Mucosa of descending colon (tissue), 3 donors: Measurements from ENCODE around the gene TJP1. TPM values are rescaled to one million over a fixed set of nuclear protein-coding genes. Genes with fewer than 3 reads are reported as not detected.

Experiments used
- ATAC-seq: fragments of 200-7000 bp; cut with Tn5 transposase; one replicate; pipeline ENCODE4 v1.9.1; 2020; ENCODE audit warnings: mild to moderate bottlenecking, moderate library complexity
- DNase-seq, 3 donors: peaks; one replicate each; pipeline ENCODE4 v3.0.0-alpha.2; 2020
- H3K36me3 ChIP-seq: fragments of 200-600 bp; one replicate; pipeline ENCODE4 v1.8.0; 2021; ENCODE audit warnings: low read depth, mild to moderate bottlenecking
- H3K4me1 ChIP-seq: fragments of 200-600 bp; one replicate; pipeline ENCODE4 v1.8.0; 2021; ENCODE audit warnings: low read depth, mild to moderate bottlenecking
- H3K4me3 ChIP-seq: fragments of 200-600 bp; one replicate; pipeline ENCODE4 v1.8.0; 2021; ENCODE audit warnings: mild to moderate bottlenecking
- H3K9me3 ChIP-seq: fragments of 200-600 bp; one replicate; pipeline ENCODE4 v1.8.0; 2021; ENCODE audit warnings: mild to moderate bottlenecking
- CTCF ChIP-seq: fragments of 200-600 bp; IDR thresholded peaks from one replicate; pipeline ENCODE4 v1.8.0; 2022; ENCODE audit warnings: antibody characterized with exemption, mild to moderate bottlenecking
- intact Hi-C, 2 donors: fragments of 100-400 bp; cut with DNase I in 1 of 2; cut with micrococcal nuclease in 1 of 2; formaldehyde crosslinking; loops; one replicate each; pipeline versions ENCODE4 v1.11.0 to v1.11.1; 2022; cut with DNase I, micrococcal nuclease
- total RNA-seq, 3 donors: library from RNA; stranded (reverse); fragmentation: NEBNext Ultra II Directional in 2 of 3; extraction: Animal tissue kit (Norgen Biotek cat#: 25700) in 2 of 3; gene quantifications; one replicate each; pipeline versions ENCODE4 v1.2.1 to v1.2.4, GENCODE V29; 2021 to 2023
- donor health status: DM: no; HTN: no; CAD: no; lungs with moderate emphysema.
- donor health status: DM: no; HTN: no; CAD: no.
- donor health status: DM: no; HTN: yes; CAD: no.

TJP1 gene
- total RNA-seq, 3 donors from 2014 or later, result 78.8 to 129 (median 86.9) TPM

- Histone ChIP-seq H3K9me3 (no peaks in the 10 kb centered on the region), H3K4me1 (peaks cover 26% of the 10 kb centered on the region), H3K4me3 (no peak overlapping the region), H3K36me3 (no peaks in the 10 kb centered on the region)
- TF ChIP-seq CTCF, result no peak
- intact Hi-C loops, result no loop called here
- peak; percentile 73 for ATAC-seq
- DNase-seq, result no peak
Measured at GRCh38 chr15:29815000-29815710, 7.1 kb downstream of the TJP1 start.

GRCh38 chr15:29813009-29813408 is 9.3 kb downstream of the TJP1 start:
- Histone ChIP-seq H3K9me3 (no peaks in the 10 kb centered on the region), H3K4me3 (no peak overlapping the region), H3K36me3 (no peaks in the 10 kb centered on the region), H3K4me1 (peaks cover 20% of the 10 kb centered on the region)
- intact Hi-C loops, result no loop called here
- no peak for TF ChIP-seq CTCF
- DNase-seq (no peak), ATAC-seq (no peak)

GRCh38 chr15:29812384-29812694 is 9.9 kb downstream of the TJP1 start:
- intact Hi-C loops, result no loop called here
- no peak for TF ChIP-seq CTCF
- H3K36me3 ChIP-seq, result no peaks in the 10 kb centered on the region
- DNase-seq (peak in 1 of 3 donors; percentile 25), ATAC-seq (peak; percentile 76)
- no peak overlapping the region for H3K4me3 ChIP-seq
- no peaks in the 10 kb centered on the region for H3K9me3 ChIP-seq
- peaks cover 20% of the 10 kb centered on the region for H3K4me1 ChIP-seq

- ATAC-seq (peak; percentile 63), DNase-seq (peak in 1 of 3 donors; percentile 16)
- Histone ChIP-seq H3K36me3 (no peaks in the 10 kb centered on the region), H3K4me3 (no peak overlapping the region), H3K4me1 (peaks cover 20% of the 10 kb centered on the region), H3K9me3 (no peaks in the 10 kb centered on the region)
- intact Hi-C loops, result no loop called here
- TF ChIP-seq CTCF, result no peak
Measured at GRCh38 chr15:29811691-29812383, 10.4 kb downstream of the TJP1 start.

GRCh38 chr15:29805708-29806104 is 16.6 kb downstream of the TJP1 start:
- ATAC-seq (no peak), DNase-seq (no peak)
- Histone ChIP-seq H3K4me1 (peaks cover 6% of the 10 kb centered on the region), H3K4me3 (no peak overlapping the region), H3K36me3 (no peaks in the 10 kb centered on the region), H3K9me3 (no peaks in the 10 kb centered on the region)
- TF ChIP-seq CTCF, result no peak
- intact Hi-C loops, result no loop called here
